Caco-2 (cell line): Measurements from ENCODE around the gene CNP. TPM values are rescaled to one million over a fixed set of nuclear protein-coding genes. Genes with fewer than 3 reads are reported as not detected.

ENCODE experiments used
- BruUV-seq: library from RNA; stranded (reverse); fragments of 400-500 nt; replicated peaks from 2 replicates; lab custom pipeline; 2021; lab: Mats Ljungman, UMichigan
- CTCF ChIA-PET: fragments of 300-600 bp; sonication (Branson Sonifier 250); formaldehyde crosslinking; loops from one replicate; lab custom pipeline; 2022; ENCODE audit warnings: antibody characterized with exemption; lab: Charles Lee
- POLR2A ChIA-PET: fragments of 300-600 bp; sonication (Branson Sonifier 250); formaldehyde crosslinking; loops from one replicate; lab custom pipeline; 2022; ENCODE audit warnings: antibody characterized with exemption; lab: Charles Lee
- DNase-seq, 2 experiments: peaks; one replicate each; pipeline versions ENCODE4 v3.0.0 to v3.0.0-alpha.2; 2020 to 2022
- H3K27me3 ChIP-seq: replicated peaks from 2 replicates; pipeline ENCODE4 v1.6.0; 2011; ENCODE audit warnings: low read length; ENCODE audit not compliant: control insufficient read depth, insufficient read depth
- H3K36me3 ChIP-seq: 2 replicates; pipeline ENCODE4 v1.5.1; 2011; ENCODE audit warnings: low read length; ENCODE audit not compliant: control insufficient read depth, insufficient read depth
- H3K4me1 ChIP-seq: fragments of 250-450 bp; sonication (Bioruptor Pico); 2 replicates; pipeline ENCODE4 v1.5.1; 2020; ENCODE audit warnings: mild to moderate bottlenecking
- H3K4me3 ChIP-seq: 2 replicates; pipeline ENCODE4 v1.5.1; 2011; ENCODE audit warnings: low read depth, mild to moderate bottlenecking, control low read depth, low read length
- H3K9me3 ChIP-seq: fragments of 250-450 bp; sonication (Bioruptor Pico); 2 replicates; pipeline ENCODE4 v1.5.1; 2020; ENCODE audit warnings: mild to moderate bottlenecking, moderate library complexity
- H3K27ac Mint-ChIP-seq: one replicate; pipeline ENCODE4 v1.8.0; 2022; ENCODE audit warnings: mixed read lengths; ENCODE audit not compliant: unreplicated experiment
- H3K27me3 Mint-ChIP-seq: one replicate; pipeline ENCODE4 v1.8.0; 2022; ENCODE audit warnings: mixed read lengths; ENCODE audit not compliant: insufficient read depth, unreplicated experiment
- H3K36me3 Mint-ChIP-seq: one replicate; pipeline ENCODE4 v1.8.0; 2022; ENCODE audit warnings: mild to moderate bottlenecking, mixed read lengths; ENCODE audit not compliant: insufficient read depth, unreplicated experiment
- H3K4me1 Mint-ChIP-seq: one replicate; pipeline ENCODE4 v1.8.0; 2022; ENCODE audit warnings: low read depth, mixed read lengths; ENCODE audit not compliant: unreplicated experiment
- H3K4me3 Mint-ChIP-seq: one replicate; pipeline ENCODE4 v1.8.0; 2022; ENCODE audit warnings: mild to moderate bottlenecking, moderate library complexity, mixed read lengths; ENCODE audit not compliant: unreplicated experiment
- H3K9me3 Mint-ChIP-seq: one replicate; pipeline ENCODE4 v1.8.0; 2022; ENCODE audit warnings: mixed read lengths; ENCODE audit not compliant: unreplicated experiment
- CTCF ChIP-seq, 2 experiments: fragments of 200-600 bp in 1 of 2; IDR thresholded peaks; 1 replicate in 1 of 2; 2 replicates in 1 of 2; pipeline versions ENCODE4 v1.5.1 to v1.8.0; 2011 to 2022; ENCODE audit warnings: antibody characterized with exemption in 1 of 2, control low read depth in 1 of 2, inconsistent platforms in 1 of 2, low read depth in 1 of 2, low read length in 1 of 2, mild to moderate bottlenecking in 1 of 2, moderate library complexity in 1 of 2; ENCODE audit not compliant: insufficient read depth in 1 of 2, severe bottlenecking in 1 of 2, unreplicated experiment in 1 of 2
- intact Hi-C: fragments of 100-400 bp; cut with micrococcal nuclease; formaldehyde crosslinking; loops from one replicate; pipeline ENCODE4 v1.10.0; 2022; ENCODE audit not compliant: unreplicated experiment
- total RNA-seq: library from RNA; stranded (reverse); gene quantifications from 2 replicates; pipeline ENCODE4 v1.2.3, GENCODE V29; 2022

Gene CNP
- total RNA-seq, 1 experiment from 2014 or later = 94.5 TPM

DNA sequence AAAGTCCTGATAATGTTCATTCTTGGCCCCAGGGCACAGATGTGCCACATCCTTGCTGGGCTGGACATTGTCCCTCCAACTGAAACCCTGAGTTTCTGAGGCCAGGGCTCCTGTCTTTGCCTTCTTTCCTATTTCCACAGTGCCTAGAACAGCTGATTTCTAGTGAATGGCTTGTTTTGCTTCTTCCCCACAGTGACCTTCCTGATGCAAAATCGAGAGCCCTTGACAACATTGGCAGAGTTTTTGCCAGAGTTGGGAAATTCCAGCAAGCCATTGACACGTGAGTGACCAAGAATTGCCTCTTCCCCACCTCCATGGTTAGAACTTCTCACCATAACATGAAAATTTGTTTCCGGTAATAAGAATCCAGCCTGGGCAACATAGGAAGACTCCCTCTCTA, 21.7 kb upstream of the CNP start:
- H3K27me3 Mint-ChIP-seq = no peaks in the 10 kb centered on the region
- peaks cover 9% of the 10 kb centered on the region for H3K4me1 ChIP-seq
- no peak overlapping the region for H3K4me3 Mint-ChIP-seq
- no peaks in the 10 kb centered on the region for H3K36me3 Mint-ChIP-seq
- no peaks in the 10 kb centered on the region for H3K27me3 ChIP-seq
- CTCF ChIA-PET = no interaction called here
- no peaks in the 10 kb centered on the region for H3K4me1 Mint-ChIP-seq
- no peak for DNase-seq
- no peak for TF ChIP-seq CTCF (IDR thresholded peaks at IDR 0.05; ENCODE audit: insufficient read depth in 1 of 2, low read depth in 1 of 2, low read length in 1 of 2, severe bottlenecking in 1 of 2, unreplicated experiment in 1 of 2)
- no peaks in the 10 kb centered on the region for H3K9me3 Mint-ChIP-seq
- no peak overlapping the region for H3K27ac Mint-ChIP-seq
- H3K36me3 ChIP-seq = no peaks in the 10 kb centered on the region
- intact Hi-C loops = no loop called here
- no peak overlapping the region for H3K4me3 ChIP-seq
- BruUV-seq = no TSS peak
- no peaks in the 10 kb centered on the region for H3K9me3 ChIP-seq
- POLR2A ChIA-PET = no interaction called here

DNA sequence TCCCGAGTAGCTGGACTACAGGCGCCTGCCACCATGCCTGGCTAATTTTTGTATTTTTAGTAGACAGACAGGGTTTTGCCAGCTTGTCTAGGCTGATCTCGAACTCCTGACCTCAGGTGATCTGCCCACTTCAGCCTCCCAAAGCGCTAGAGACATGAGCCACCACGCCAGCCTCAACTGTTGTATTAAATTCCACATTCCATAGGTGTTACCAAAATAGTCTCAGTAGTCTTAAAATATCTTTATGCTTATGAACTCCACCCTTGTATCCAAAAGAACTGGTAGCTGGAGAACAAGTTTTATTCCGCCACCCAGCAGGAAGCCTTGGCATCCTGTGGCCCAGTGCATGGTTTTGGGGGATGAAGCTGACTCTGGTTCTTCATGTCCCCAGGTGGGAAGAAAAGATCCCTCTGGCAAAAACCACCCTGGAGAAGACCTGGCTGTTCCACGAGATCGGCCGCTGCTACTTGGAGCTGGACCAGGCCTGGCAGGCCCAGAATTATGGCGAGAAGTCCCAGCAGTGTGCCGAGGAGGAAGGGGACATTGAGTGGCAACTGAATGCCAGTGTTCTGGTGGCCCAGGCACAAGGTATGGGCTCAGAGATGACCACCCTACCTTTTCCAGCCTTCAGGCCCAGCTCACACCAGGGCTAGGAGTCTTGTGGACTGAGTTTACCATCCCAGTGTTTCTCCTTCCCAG, 17.7 kb upstream of the CNP start:
- ChIA-PET POLR2A (no interaction called here), CTCF (interaction anchor here (0.6 to 1.1 kb wide), 3 partner anchors 10 to 87 kb away, joined by 3 to 4 read pairs (median 3); partner anchors contain the start of gene ODAD4)
- Mint-ChIP-seq H3K27ac (no peak overlapping the region), H3K4me1 (no peaks in the 10 kb centered on the region), H3K4me3 (no peak overlapping the region), H3K9me3 (no peaks in the 10 kb centered on the region), H3K27me3 (no peaks in the 10 kb centered on the region), H3K36me3 (no peaks in the 10 kb centered on the region)
- intact Hi-C loops = no loop called here
- TF ChIP-seq CTCF (IDR thresholded peaks at IDR 0.05; ENCODE audit: insufficient read depth in 1 of 2, low read depth in 1 of 2, low read length in 1 of 2, severe bottlenecking in 1 of 2, unreplicated experiment in 1 of 2) = no peak
- no peaks in the 10 kb centered on the region for H3K36me3 ChIP-seq
- DNase-seq = no peak
- no TSS peak for BruUV-seq
- H3K9me3 ChIP-seq = no peaks in the 10 kb centered on the region
- H3K27me3 ChIP-seq = no peaks in the 10 kb centered on the region
- H3K4me1 ChIP-seq = no peaks in the 10 kb centered on the region
- no peak overlapping the region for H3K4me3 ChIP-seq

DNA sequence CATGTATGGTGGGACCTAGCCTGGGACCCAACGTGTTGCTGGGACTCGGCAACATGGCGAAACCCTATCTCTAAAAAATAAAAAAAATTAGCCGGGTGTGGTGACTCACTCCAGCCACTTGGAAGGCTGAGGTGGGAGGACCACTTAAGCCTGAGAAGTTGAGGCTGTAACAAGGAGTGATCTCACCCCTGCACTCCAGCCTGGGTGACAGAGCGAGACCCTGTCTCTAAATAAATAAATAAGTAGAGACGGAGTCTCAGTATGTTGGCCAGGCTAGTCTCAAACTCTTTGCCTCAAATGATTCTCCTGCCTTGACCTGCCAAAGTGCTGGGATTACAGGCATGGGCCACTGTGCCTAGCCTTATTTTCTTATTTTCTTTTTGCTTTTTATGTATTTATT, 10.1 kb upstream of the CNP start:
- CTCF ChIA-PET = no interaction called here
- H3K4me1 ChIP-seq = peaks cover 13% of the 10 kb centered on the region

More for the DNA sequence above, 10.1 kb upstream of the CNP start:
- intact Hi-C loops = loop anchor here (5.0 kb wide), 1 partner anchor 59 kb away; no protein-coding TSS in a partner anchor
- H3K4me3 ChIP-seq = no peak overlapping the region
- POLR2A ChIA-PET = no interaction called here
- Mint-ChIP-seq H3K4me1 (peaks cover 9% of the 10 kb centered on the region), H3K27ac (no peak overlapping the region), H3K36me3 (no peaks in the 10 kb centered on the region), H3K27me3 (no peaks in the 10 kb centered on the region), H3K4me3 (no peak overlapping the region), H3K9me3 (no peaks in the 10 kb centered on the region)
- no peaks in the 10 kb centered on the region for H3K36me3 ChIP-seq
- no peaks in the 10 kb centered on the region for H3K27me3 ChIP-seq
- TF ChIP-seq CTCF (IDR thresholded peaks at IDR 0.05; ENCODE audit: insufficient read depth in 1 of 2, low read depth in 1 of 2, low read length in 1 of 2, severe bottlenecking in 1 of 2, unreplicated experiment in 1 of 2) = no peak
- no peaks in the 10 kb centered on the region for H3K9me3 ChIP-seq
- BruUV-seq = no TSS peak
- DNase-seq = no peak
